ENCODE data around the gene SPECC1.

Gene SPECC1

GRCh38 chr17:20180661-20181060, 171.5 kb downstream of the SPECC1 start:
- peak; percentile 74 for DNase-seq

- DNase-seq = no peak
These were observed 175.0 kb downstream of the SPECC1 start for GRCh38 chr17:20184181-20184580.

DNA sequence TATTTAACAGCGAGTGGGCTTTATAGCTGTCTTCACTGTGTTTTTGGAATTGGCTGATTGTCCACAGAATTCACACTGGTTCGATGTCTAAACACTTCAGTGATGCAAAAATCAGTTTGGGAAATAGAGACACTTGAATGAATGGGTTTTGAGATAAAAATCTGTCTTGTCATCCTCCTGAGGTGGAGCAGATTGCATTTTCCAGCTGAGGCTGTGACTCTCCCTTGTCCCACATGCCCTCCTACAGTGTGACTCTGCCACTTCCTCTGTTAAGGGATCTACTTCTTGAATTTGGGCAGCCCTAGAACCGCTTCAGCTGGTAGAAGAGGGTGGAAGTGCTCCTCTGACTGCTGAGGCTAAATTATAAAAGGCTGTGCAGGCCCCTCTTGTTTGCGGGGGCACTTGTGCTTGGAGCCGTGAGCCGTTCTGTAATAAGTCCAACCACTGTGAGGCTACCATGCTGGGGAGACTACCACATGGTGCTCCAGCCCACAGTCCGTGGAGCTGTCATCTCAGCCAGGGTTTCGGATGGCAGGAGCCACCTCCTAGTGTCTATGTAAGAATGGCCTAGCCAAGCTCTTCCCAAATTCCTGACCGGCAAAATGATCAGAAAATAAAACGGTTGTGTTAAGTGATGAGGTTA, 175.9 kb downstream of the SPECC1 start:
- DNase-seq = peak; percentile 94

GRCh38 chr17:20187049-20187448, 177.9 kb downstream of the SPECC1 start:
- DNase-seq = no peak

GRCh38 chr17:20189302-20189701, 180.1 kb downstream of the SPECC1 start:
- peak; percentile 27 for DNase-seq

DNA sequence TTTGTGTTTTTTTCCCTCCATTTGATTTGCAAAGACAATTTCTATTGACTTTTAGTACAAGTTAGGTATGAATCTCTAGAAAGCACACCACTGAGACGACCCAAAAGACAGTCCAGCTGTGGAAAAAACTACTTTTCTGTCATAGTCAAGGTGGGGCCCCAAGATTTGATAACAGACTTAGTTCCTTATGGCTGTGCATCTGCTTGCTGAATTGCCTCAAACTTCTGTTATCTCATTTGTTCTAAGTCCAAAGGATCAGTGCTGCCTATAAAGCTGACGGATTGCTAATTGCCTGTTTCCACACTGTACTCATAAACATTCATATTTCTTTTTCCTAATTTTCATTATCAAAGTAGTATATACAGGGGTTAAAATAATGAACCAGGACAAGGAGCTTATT, 180.8 kb downstream of the SPECC1 start:
- no peak for DNase-seq

DNA sequence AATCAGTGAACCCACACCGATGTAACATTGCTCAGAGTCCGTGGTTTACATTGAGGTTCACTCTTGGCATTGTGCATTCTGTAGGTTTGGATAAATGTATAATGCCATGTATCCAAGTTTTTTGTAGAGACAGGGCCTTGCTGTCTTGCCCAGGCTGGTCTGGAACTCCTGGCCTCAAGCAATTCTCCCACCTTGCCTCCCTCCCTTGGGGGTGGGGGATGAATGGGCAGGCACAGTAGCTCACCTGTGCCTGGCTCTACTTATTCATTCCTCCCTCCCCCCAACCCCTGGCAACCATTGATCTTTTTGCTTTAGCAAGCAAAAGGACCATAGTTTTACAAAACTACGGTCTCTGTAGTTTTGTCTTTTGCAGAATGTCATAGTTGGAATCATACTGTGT, 181.4 kb downstream of the SPECC1 start:
- DNase-seq = no peak

DNA sequence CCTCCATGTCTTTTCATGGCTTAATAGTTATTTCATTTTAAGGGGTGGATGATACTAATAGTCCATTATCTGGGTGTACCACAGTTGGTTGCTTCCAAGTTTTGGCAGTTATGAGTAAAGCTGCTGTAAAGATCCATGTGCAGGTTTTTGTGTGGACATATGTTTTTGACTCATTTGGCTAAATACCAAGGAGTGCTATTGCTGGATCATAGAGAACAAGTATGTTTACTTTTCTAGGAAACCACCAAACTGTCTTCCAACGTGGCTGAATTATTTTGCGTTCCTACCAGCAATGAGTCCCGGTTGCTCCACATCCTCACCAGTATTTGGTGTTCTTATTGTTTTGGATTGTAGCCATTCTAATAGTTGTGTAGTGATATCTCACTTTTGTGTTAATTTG, 181.9 kb downstream of the SPECC1 start:
- DNase-seq = no peak

- peak; percentile 18 for DNase-seq
These were observed 187.1 kb downstream of the SPECC1 start for GRCh38 chr17:20196286-20196685.

GRCh38 chr17:20197272-20197926, 188.2 kb downstream of the SPECC1 start:
- DNase-seq = no peak

- peak; percentile 33 for DNase-seq
These were observed 191.0 kb downstream of the SPECC1 start for GRCh38 chr17:20200016-20200795.

GRCh38 chr17:20200865-20201458, 191.8 kb downstream of the SPECC1 start:
- DNase-seq = no peak

DNA sequence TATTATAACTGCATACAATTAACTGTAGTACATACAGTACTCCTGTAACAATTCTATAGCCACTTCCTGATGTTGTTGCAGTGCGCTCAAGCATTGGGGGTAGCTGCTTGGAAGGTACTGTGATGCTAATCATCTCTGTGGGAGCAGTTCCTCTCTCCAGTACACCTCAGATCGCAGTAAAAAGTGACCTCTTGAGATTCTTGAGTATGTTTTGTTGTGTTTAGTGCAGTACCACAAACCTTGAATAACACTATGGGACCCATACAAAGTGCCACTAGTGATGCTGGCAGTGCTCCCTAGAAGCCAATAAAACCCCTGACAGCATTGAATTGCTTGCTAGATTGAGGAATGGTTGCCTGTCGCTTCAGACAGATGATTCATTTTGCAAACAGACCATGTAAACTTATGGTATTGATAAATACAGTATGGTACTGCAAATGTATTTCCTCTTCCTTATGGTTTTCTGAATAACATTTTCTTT, 193.0 kb downstream of the SPECC1 start:
- no peak for DNase-seq

GRCh38 chr17:20203018-20203417, 193.9 kb downstream of the SPECC1 start:
- DNase-seq = peak; percentile 47

DNA sequence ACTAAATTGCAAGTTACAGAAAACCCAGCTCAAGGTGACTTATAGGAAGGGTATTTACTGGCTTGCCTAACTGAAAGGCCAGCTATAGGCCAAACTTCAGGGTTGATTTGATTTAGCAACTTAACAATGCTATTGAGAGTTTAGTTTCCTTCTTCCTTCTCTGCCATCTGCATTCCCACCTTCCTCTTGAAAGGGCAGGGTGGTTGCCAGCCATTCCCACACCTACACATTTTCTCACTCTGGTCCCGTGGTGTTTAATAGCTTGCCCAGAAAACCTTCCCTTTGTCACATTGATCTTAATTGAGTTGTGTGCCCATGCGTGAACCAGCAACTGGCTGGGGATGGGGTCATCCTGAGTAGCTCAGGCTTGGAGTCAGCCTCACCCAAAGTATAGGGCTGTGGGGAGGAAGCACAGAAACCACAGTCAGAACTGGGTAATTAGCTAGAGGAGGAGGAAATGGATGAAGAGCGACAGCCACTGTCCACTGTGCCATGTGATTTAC, 194.7 kb downstream of the SPECC1 start:
- DNase-seq = peak; percentile 86

GRCh38 chr17:20205609-20206008, 196.4 kb downstream of the SPECC1 start:
- no peak for DNase-seq

GRCh38 chr17:20206068-20206467, 196.9 kb downstream of the SPECC1 start:
- DNase-seq = peak; percentile 79

- peak; percentile 30 for DNase-seq
These were observed 197.4 kb downstream of the SPECC1 start for GRCh38 chr17:20206591-20206990.

- no peak for DNase-seq
These were observed 198.3 kb downstream of the SPECC1 start for GRCh38 chr17:20207262-20207985.

GRCh38 chr17:20208717-20209116, 199.6 kb downstream of the SPECC1 start:
- DNase-seq = no peak

- DNase-seq = no peak
These were observed 201.0 kb downstream of the SPECC1 start for GRCh38 chr17:20210180-20210579.

DNA sequence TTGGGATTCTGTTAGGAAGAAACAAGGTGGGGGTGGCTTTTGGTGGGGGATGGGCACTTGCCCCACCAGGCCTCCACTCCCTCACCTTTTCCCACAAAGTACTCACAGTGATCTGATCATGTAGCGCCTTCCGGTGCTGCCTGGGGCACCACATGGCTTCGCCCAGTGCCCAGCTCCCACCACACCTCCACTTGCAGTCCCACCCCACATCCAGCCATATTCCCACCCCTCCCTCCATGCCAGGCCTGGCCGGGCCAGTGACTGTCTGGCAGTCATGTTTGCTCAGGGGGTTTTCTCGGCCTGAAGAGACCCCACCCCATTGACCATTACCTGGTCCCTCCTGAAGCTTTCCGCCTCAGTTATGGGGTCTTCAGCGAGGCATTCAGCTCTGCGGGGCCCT, 201.5 kb downstream of the SPECC1 start:
- DNase-seq = no peak

DNA sequence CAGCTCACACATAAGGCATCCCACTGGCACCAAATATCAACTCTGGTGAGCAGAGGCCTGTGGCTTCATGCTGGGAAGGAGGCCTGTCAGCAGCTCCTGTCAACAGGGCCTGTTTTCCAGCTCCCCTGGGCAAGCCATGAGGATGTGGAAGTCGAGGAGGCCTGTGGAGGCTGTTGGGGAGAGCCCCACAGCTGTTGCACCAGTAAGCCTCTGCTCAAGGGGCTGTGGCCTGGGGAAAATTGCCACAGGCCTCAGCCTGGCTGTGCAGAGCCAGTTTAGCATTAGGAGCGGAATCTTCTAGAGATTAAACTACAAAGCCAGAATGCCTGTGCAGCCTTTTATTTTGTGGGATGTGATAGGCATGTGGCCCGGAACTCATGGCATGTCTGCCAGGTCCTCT, 202.1 kb downstream of the SPECC1 start:
- no peak for DNase-seq

Measured in inflammatory macrophage treated with lipopolysaccharide for 4 hours (primary cell).